Fibroblast of skin of right biceps (primary cell): ENCODE results near the gene TMEM107.
A peak's percentile ranks its signal among the peaks of the same experiment; 100 is the strongest.

Source experiments
- DNase-seq: peaks from one replicate; pipeline ENCODE4 v3.0.0-alpha.2; 2013

The TMEM107 gene

DNA sequence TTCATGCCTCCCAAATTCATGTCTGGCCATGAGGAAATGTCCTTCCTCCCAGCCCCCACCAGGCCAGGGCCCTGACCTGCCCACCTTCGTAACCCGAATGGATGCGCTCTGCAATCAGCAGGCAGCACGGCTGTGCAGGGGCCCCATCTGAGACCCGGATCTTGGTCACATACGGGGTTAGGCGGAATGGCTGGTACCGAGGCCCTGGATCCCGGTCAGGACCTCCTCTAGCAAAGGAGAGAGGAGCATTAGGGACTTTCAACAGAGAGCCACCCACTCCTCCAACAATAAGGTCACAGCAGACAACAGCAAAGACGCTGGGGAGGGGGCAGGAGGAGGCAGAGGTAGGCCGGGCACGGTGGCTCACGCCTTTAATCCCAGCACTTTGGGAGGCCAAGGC is 27.6 kb downstream of the TMEM107 start:
- no peak for DNase-seq

DNA sequence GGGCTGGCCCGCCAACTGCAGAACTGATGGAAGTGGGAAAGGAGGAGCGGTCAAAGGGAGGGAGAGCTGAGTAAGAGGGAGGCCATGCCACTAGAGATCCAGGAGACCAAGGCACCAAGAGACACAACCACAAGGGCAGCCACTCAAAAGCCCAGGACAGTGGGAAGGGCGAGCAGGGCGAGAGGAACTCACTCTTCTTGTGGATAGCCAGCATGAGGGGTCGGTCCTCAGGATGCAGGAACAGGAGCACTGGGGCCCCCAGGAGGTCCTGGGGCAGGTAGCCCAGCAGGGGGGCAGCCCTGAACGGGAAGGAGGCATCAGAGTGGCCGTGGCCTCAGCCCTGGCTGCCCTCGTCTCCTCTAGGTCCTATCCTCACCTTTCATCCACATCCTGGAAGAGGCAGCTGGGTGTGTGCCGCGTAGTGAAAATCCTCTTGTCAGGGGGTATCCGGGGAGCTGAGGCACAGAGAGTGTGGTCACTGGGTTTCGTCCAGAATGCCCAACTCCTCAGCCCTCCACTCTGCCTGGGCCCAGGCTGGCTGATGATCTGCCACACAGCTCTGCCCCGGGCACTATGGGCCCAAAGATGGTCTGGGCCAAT is 28.3 kb downstream of the TMEM107 start:
- no peak for DNase-seq

DNA sequence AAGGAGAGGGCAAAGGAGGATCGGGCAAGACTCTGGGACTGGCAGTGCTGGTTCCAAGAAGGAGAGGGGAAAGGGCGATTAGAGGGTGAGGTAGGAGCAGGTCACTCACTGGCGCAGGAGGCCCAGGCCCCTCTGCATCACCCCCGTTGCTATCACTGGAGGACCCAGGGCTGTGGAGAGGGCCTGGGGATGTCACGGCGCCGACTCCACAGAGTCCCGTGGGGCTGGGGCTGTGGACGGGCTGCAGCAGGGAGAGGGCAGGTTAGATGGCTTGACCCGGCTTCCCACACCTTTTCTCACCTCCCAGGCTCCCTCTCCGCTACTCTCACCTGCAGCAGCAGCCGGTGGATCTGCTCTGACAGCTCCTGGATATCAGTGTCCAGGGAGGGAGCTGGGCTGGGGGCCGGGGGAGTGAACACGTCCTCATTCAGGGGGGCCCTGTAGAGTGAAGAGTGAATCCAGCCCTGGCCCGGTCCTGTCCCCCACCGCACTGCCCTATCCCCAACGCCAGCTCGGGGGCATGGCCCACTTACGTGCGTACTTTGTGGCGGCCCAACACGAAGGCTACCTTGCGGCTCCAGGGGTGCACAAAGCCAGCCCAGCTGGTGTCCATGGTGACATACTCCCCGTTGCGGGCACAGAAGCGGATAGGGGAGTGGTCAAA is 28.9 kb downstream of the TMEM107 start:
- DNase-seq: no peak

DNA sequence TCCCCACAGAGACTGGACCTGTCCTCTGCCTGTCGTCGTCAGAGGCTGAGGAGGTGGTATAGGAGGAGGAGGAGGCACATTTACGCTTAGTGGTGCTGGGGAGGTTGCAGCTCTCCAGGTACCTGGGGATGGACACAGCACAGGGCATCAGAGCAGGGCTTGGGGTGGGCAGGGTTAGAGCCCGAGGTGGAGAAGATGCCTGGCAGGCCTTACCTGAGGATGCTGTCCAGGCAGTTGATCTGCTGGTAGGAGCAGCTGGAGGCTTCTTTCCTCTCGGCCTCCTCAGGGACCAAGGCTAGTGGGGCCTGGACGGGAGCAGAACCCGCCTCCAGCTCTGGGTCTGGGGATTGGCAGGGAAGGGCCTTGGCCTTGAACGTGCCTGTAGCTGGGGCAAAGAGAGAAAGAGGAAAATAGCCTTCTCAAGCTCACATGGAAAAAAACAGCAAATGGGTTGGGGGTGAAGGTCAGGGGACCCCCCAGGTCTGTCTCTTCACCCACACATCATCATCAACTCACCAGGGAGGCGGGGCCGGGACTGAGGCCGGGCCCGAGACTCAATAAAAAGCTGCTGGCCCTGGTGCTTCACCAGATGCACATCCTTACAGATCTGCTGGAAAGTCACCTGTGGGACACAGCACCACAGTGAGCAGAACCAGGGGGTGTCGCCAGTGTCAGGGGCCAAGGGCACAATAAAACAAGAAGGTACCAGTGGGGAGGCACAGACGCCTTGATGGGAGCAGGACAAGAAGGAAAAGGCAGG is 29.6 kb downstream of the TMEM107 start:
- no peak for DNase-seq

- DNase-seq: no peak
Measured at GRCh38 chr17:8145811-8146210, 30.4 kb downstream of the TMEM107 start.

DNA sequence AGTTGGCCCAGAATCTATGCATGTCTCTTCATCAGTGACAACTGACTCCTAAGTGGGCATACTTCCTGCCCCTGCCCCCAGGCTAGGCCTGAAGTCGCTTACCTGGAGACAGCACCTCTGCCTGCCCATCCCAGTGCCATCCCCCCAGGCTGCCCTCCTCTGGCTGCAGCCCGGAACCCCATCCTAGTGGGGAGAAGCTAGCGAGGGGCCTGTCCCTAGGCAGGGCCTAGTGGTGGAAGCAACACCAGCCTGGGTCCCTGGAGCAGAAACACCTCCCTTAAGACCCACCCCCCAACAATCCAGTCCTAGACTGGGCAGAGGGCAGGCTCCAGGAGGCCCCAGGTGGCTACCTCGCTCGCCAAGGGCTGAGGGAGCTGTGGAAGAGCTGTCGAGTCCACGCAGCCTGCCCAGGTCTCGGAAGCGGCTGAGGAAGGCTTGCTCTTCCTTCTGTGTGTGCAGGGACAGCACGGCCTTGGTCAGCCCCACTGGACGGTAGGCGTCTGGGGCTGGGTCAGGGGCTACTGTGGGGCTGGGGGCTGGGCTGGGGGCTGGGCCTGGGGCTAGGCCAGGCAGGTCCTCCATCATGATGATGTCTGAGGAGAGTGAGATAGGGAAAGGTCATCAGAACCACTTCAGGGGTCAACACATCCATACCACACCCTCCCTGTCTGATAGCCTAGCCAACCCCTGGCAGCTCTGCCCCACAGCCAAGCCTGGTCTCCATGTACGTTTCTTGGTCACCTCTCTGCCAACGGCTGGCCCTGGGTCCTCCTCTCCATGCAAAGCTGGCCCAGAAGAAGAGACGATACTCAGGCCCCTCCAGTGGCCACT is 31.6 kb downstream of the TMEM107 start:
- DNase-seq: no peak

DNA sequence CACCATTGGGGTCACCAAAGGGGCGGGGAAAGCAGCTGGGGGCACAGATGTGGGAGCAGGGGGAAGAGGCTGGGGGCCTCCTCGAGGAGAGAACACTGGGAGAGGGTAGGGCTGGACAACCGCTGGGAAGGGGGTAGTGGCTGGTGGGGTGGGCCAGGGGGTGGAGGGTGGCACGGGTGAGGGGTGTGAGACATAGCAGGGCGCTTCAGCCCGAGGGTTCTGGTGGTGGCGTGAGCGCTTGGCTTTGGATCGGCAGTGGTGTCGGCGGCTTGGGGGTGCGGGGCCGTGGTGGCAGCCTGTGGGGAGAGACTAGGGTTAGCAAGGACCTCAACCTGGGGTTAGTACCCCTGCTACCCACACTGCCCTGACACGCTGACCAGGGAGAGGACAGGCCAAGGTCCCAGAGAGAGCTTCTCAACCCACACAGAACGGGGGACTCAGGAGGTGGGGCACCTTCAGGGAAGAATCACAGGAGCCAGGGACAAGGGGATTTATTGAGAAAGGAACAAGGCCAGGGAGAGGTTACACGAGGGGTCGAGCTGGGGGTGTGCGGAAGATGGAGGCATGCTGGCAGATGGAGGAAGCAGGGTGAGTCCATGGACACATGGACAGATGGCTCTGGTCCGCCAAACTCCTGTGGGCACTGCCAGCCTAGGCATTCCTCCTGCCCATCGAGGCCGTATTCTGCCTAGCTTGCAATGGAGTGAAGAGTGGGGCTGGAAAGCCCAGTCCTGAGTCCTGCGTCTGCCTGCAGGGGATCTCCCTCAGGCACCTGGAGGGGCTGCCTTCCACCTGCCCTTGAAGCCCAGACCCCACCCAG is 32.4 kb downstream of the TMEM107 start:
- no peak for DNase-seq

DNA sequence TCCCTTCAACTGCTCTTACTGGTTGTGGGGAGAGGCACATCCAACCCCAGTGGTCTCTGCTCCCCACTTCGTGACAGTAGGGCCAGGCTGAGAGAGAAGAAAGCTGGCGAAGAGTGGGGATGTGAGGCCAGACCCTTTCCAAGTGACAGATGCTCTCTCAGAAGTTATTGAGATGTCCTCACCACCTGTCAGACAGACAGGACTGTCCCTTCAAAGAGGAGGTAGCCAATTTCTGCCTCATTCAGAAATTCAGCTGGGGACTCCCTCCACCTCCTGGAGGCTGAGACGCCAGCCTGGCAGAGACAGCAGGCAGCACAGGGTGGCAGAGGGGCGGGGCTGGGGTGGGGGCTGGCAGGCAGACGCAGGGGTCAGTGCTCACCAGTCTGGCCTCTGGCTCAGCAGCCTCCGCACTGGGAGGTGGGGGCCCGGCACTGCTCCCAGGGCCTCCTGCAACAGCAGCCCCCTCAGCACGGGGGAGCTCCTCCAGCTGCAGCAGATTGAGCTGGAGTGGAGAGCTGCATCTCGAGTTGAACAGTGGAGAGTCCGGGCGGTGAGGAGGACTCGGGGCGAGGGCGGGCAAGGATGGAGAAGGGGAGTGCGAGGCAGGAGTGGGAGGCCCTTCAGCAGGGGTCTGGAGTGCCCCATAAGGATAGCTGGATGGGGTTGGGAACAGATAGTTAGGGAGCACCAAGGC is 33.1 kb downstream of the TMEM107 start:
- DNase-seq: no peak

DNA sequence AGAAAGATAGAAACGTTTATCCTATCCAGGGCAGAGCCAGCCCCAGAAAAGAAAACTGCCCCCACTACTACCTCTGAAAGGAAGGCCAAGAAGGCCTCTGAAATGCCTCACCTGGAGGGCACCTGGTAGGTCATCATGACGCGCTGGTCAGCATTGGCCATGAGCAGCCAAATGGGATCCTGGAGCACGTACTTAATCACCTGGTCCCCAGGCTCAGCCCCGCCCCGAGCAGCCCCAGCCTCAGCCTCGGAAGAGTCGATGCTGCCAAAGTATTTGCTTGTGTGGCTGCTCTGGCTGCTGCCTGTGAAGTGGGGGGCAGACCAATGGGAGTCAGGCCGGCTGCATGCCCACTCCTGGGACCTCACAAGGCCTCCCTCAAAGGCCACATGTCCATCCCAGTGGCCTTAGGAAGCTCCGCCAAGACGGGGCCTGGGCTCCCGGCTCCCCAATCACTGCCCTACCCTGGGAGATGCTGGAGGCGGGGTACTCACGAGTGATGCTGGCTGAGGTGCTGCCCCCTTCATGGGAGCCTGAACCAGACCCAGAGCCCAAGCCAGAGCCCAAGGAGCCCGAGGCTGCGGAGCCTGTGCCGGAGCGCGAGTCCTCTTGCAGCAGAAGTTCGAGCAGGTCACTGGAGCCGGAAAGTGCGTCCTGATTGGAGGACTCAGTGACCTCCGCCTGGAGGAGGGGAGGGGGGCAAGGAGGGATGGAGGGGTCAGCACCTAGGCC is 33.9 kb downstream of the TMEM107 start:
- no peak for DNase-seq

GRCh38 chr17:8141741-8142140 is 34.4 kb downstream of the TMEM107 start:
- no peak for DNase-seq

DNA sequence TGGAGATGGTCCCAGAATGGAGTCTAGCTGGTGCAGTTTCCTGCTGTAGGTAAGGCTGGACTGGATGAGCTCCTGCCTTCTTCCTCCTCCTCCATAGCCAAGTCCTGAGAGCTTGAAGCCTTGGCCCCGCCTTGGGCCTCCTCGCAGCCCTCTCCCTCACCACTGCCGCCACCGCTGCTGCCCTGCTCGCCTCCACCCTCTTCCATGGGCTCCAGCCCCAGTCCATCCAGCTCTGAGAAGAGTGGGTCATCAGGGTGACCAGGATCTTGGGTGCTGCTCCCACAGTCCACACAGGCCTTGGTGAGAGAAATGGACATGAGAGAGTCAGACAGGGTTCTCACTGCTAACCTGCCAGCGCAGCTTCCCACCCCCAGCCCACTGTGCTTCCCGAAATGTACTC is 35.1 kb downstream of the TMEM107 start:
- no peak for DNase-seq

DNA sequence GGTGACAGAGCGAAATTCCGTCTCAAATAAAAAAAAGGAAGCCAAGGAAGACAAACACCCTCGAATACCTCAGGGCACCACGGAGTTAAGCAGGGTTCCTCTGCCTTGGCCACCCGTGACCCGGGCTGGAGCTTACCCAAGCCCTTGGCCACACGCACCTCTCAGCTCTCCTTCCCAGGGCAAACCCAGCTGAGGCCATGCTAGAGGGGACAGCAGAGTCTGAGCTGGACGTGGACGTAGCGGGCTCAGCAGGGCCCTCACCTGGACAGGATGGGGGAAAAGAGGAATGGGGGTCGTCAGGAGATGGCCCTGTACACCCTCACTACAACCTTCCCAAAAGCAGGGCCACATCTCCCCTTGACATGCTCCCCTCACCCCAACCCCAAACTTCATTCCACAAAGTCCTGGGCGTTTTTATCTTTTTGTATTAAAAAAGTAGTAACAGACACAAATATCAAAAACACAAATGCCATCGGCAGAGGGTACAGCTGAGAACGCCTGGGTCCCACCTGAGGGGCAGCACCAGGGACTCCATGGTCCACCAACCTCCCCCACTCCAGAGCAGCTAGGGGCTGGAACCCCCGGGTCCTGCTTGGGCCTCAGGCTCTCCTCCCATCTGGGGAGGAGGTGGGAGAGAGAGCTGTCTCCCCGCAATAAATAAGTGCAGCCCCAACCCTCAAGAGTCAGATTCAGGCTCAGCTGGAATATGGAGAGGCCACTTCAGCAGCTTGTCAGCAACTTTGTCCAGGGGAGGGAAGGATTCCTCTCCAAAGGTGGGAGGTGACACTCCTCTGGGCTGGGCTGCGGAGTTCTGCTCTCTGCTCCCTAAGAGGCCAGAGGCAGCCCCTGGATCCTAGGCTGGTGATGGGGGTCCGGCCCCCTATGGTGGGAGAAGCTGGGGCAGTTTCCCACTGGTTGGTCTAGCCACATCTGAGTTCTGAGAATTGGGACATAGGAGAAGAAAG is 35.8 kb downstream of the TMEM107 start:
- DNase-seq: no peak

GRCh38 chr17:8138672-8139371 is 37.4 kb downstream of the TMEM107 start:
- DNase-seq: peak; percentile 98

DNA sequence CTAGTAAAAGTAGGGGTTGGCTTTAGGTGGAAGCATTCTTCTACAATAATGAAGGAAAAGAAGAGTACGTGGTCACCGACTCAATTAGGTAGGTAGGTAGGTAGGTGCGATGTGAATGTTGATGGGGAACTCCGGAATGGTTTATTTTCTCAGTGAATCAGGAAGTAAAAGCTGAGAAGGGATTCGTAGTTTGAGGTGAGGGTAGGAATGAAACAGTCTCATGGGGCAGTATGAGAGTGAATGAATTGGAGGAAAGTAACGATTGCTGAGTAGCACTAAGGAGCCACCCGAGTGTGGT is 37.9 kb downstream of the TMEM107 start:
- DNase-seq: no peak

DNA sequence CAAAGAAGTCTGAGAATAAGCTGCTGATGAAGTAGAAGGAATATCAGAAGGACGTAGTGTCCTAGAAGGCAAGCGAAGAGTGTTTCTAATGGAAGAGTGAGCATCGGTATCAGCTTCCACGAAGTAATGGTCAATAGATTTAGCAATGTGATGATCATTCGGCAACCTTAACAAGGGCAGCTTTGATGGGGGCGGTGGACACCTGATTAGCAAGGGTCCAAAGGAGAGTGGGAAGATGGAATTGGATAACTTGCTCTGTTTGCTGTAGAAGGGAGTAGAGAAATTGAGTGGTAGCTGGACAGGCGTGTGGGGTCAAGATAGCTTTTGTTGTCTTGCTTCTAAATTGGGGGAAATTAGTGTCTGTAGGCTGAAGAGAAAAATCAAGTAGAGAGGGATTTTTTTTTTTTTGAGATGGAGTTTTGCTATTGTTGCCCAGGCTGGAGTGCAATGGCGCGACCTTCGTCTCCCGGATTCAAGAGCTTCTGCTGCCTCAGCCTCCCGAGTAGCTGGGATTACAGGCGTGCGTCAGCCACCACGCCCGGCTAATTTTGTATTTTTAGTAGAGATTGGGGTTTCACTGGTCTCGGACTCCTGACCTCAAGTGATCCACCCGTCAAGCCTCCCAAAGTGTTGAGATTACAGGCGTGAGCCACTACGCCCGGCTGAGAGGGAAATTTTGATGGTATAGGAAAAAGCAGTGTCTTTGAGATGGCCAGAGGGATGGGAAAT is 38.4 kb downstream of the TMEM107 start:
- DNase-seq: no peak

GRCh38 chr17:8133941-8134340 is 42.2 kb downstream of the TMEM107 start:
- no peak for DNase-seq

DNA sequence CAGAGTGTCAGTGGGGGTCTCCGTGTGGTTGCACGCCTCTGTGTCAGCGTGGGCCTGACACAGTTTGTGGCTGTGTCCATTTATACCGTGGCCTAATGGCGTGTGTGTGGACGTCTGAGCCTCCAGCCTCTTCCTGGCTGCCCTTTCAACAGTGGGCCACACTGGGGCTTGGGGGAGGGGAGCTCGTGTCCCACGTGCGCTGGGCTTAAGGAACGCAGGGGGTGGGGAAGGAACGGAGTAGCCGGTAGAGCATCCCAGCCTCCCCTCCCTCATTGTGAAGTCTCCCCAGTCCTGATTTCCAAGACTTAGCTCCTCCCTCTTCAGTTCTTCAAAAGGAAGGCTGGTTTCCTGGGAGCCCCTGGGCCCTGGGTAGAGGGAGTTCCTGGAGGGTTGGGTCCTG is 42.8 kb downstream of the TMEM107 start:
- no peak for DNase-seq

GRCh38 chr17:8131844-8132441 is 44.2 kb downstream of the TMEM107 start:
- DNase-seq: peak; percentile 42
